IPS-18a (cell line): ENCODE data around the gene FRMPD1.
"Not testable (repeated sequence)": the region's sequence is repeated elsewhere in the genome, so short reads cannot be mapped to it uniquely, and the experiment has no call there.

ENCODE experiments used
- H3K27ac ChIP-seq: one replicate; pipeline ENCODE4 v1.5.1; 2013; ENCODE audit warnings: low read length
- H3K27me3 ChIP-seq: one replicate; pipeline ENCODE4 v1.6.1; 2013; ENCODE audit warnings: mild to moderate bottlenecking, low read length; ENCODE audit not compliant: control insufficient read depth, insufficient read depth
- H3K36me3 ChIP-seq: one replicate; pipeline ENCODE4 v1.6.1; 2013; ENCODE audit warnings: low read depth, low read length; ENCODE audit not compliant: control insufficient read depth
- H3K4me1 ChIP-seq: one replicate; pipeline ENCODE4 v1.6.1; 2013; ENCODE audit warnings: low read depth, low read length; ENCODE audit not compliant: control insufficient read depth
- H3K4me3 ChIP-seq: one replicate; pipeline ENCODE4 v1.5.1; 2013; ENCODE audit warnings: low read length
- H3K9ac ChIP-seq: one replicate; pipeline ENCODE4 v1.6.1; 2013; ENCODE audit warnings: mild to moderate bottlenecking, low read length, moderate library complexity
- H3K9me3 ChIP-seq: one replicate; pipeline ENCODE4 v1.6.1; 2013; ENCODE audit warnings: low read depth, low read length; ENCODE audit not compliant: control insufficient read depth

Gene FRMPD1

GRCh38 chr9:37761511-37761910, 110.8 kb downstream of the FRMPD1 start:
- no peak overlapping the region for H3K27ac ChIP-seq
- no peaks in the 10 kb centered on the region for H3K4me1 ChIP-seq
- no peak overlapping the region for H3K9ac ChIP-seq
- H3K36me3 ChIP-seq, result no peaks in the 10 kb centered on the region
- H3K4me3 ChIP-seq, result no peak overlapping the region
- H3K27me3 ChIP-seq, result no peaks in the 10 kb centered on the region
- H3K9me3 ChIP-seq, result no peaks in the 10 kb centered on the region

GRCh38 chr9:37765263-37765662, 114.5 kb downstream of the FRMPD1 start:
- not testable (repeated sequence) for H3K9ac ChIP-seq, H3K27ac ChIP-seq, H3K4me1 ChIP-seq, H3K4me3 ChIP-seq, H3K9me3 ChIP-seq, H3K36me3 ChIP-seq, H3K27me3 ChIP-seq

GRCh38 chr9:37769306-37769705, 118.6 kb downstream of the FRMPD1 start:
- Histone ChIP-seq H3K9ac (no peak overlapping the region), H3K27ac (no peak overlapping the region), H3K27me3 (no peaks in the 10 kb centered on the region), H3K9me3 (no peaks in the 10 kb centered on the region), H3K4me1 (no peaks in the 10 kb centered on the region), H3K4me3 (no peak overlapping the region), H3K36me3 (peaks cover 8% of the 10 kb centered on the region)

- peaks cover 8% of the 10 kb centered on the region for H3K36me3 ChIP-seq
- H3K9ac ChIP-seq, result no peak overlapping the region
- H3K4me3 ChIP-seq, result no peak overlapping the region
- no peak overlapping the region for H3K27ac ChIP-seq
- H3K27me3 ChIP-seq, result no peaks in the 10 kb centered on the region
- no peaks in the 10 kb centered on the region for H3K9me3 ChIP-seq
- no peaks in the 10 kb centered on the region for H3K4me1 ChIP-seq
Measured at GRCh38 chr9:37769995-37770394, 119.2 kb downstream of the FRMPD1 start.

- H3K9me3 ChIP-seq, result no peaks in the 10 kb centered on the region
- H3K4me1 ChIP-seq, result no peaks in the 10 kb centered on the region
- no peak overlapping the region for H3K27ac ChIP-seq
- peaks cover 43% of the 10 kb centered on the region for H3K36me3 ChIP-seq
- no peaks in the 10 kb centered on the region for H3K27me3 ChIP-seq
- no peak overlapping the region for H3K4me3 ChIP-seq
- no peak overlapping the region for H3K9ac ChIP-seq
Measured at GRCh38 chr9:37775216-37775919, 124.6 kb downstream of the FRMPD1 start.

GRCh38 chr9:37776328-37776727, 125.6 kb downstream of the FRMPD1 start:
- Histone ChIP-seq H3K9me3 (no peaks in the 10 kb centered on the region), H3K27ac (no peak overlapping the region), H3K27me3 (no peaks in the 10 kb centered on the region), H3K36me3 (peaks cover 49% of the 10 kb centered on the region), H3K4me3 (no peak overlapping the region), H3K9ac (no peak overlapping the region), H3K4me1 (no peaks in the 10 kb centered on the region)

- H3K4me1 ChIP-seq, result no peaks in the 10 kb centered on the region
- no peaks in the 10 kb centered on the region for H3K27me3 ChIP-seq
- H3K9me3 ChIP-seq, result no peaks in the 10 kb centered on the region
- H3K4me3 ChIP-seq, result no peak overlapping the region
- H3K9ac ChIP-seq, result no peak overlapping the region
- peaks cover 65% of the 10 kb centered on the region for H3K36me3 ChIP-seq
- no peak overlapping the region for H3K27ac ChIP-seq
Measured at GRCh38 chr9:37778534-37778933, 127.8 kb downstream of the FRMPD1 start.

GRCh38 chr9:37784291-37784615, 133.5 kb downstream of the FRMPD1 start:
- Histone ChIP-seq H3K27ac (peak overlapping the region; percentile 36), H3K9ac (peak overlapping the region; percentile 65), H3K9me3 (no peaks in the 10 kb centered on the region), H3K4me3 (peak overlapping the region; percentile 95), H3K36me3 (peaks cover 41% of the 10 kb centered on the region), H3K4me1 (peaks cover 6% of the 10 kb centered on the region), H3K27me3 (no peaks in the 10 kb centered on the region)

GRCh38 chr9:37784616-37785483, 134.1 kb downstream of the FRMPD1 start, which contains the start of gene EXOSC3:
EXOSC3 (minus strand) TSS chr9:37785064; CDS start chr9:37785044, 20 bp downstream.
- H3K4me1 ChIP-seq, result peaks cover 6% of the 10 kb centered on the region
- peaks cover 35% of the 10 kb centered on the region for H3K36me3 ChIP-seq
- H3K9ac ChIP-seq, result peak within 1 kb of the TSS; percentile 65
- H3K27me3 ChIP-seq, result no peaks in the 10 kb centered on the region
- no peaks in the 10 kb centered on the region for H3K9me3 ChIP-seq
- peak within 1 kb of the TSS; percentile 36 for H3K27ac ChIP-seq
- peak within 1 kb of the TSS; percentile 95 for H3K4me3 ChIP-seq

GRCh38 chr9:37787059-37787458, 136.3 kb downstream of the FRMPD1 start:
- no peak overlapping the region for H3K4me3 ChIP-seq

GRCh38 chr9:37788332-37788731, 137.6 kb downstream of the FRMPD1 start:
- Histone ChIP-seq H3K9ac (no peak overlapping the region), H3K27me3 (no peaks in the 10 kb centered on the region), H3K4me3 (no peak overlapping the region), H3K36me3 (peaks cover under 1% of the 10 kb centered on the region), H3K4me1 (peaks cover 6% of the 10 kb centered on the region), H3K27ac (no peak overlapping the region), H3K9me3 (no peaks in the 10 kb centered on the region)

More at GRCh38 chr9:37787059-37787458, 136.3 kb downstream of the FRMPD1 start:
- Histone ChIP-seq H3K9ac (no peak overlapping the region), H3K27me3 (no peaks in the 10 kb centered on the region), H3K36me3 (peaks cover 13% of the 10 kb centered on the region), H3K4me1 (peaks cover 6% of the 10 kb centered on the region), H3K9me3 (no peaks in the 10 kb centered on the region), H3K27ac (no peak overlapping the region)
